HEK293 (cell line): ENCODE measurements around the gene VIPR2.

ENCODE experiments used
- CTCF ChIA-PET: fragments of 350-600 bp; formaldehyde crosslinking; extraction: SDS; loops from one replicate; lab custom pipeline; 2021; ENCODE audit warnings: antibody characterized with exemption; lab: Yijun Ruan, JAX
- POLR2A ChIA-PET: fragments of 300-600 bp; formaldehyde crosslinking; extraction: SDS; loops from one replicate; lab custom pipeline; 2020; ENCODE audit warnings: antibody characterized with exemption, inconsistent platforms; lab: Yijun Ruan, JAX
- H3K27ac ChIP-seq: fragments of 200-500 bp; sonication (Bioruptor generic); 2 replicates; pipeline ENCODE4 v1.5.1; 2014; ENCODE audit warnings: low read depth, low read length, control low read depth, inconsistent platforms; ENCODE audit errors: extremely low read depth
- H3K36me3 ChIP-seq, 2 experiments: fragments of 200-500 bp in 1 of 2; sonication (Bioruptor generic) in 1 of 2; 1 replicate in 1 of 2; 2 replicates in 1 of 2; pipeline ENCODE4 v1.5.1; 2014 to 2017; ENCODE audit warnings: inconsistent platforms in 2 of 2, low read length in 2 of 2; ENCODE audit not compliant: control insufficient read depth in 2 of 2, insufficient read depth in 1 of 2
- H3K4me1 ChIP-seq: fragments of 200-500 bp; sonication (Bioruptor generic); 2 replicates; pipeline ENCODE4 v1.5.1; 2014; ENCODE audit warnings: mild to moderate bottlenecking, low read length, inconsistent platforms; ENCODE audit not compliant: control insufficient read depth, insufficient read depth
- H3K4me3 ChIP-seq: 2 replicates; pipeline ENCODE4 v1.5.1; 2011; ENCODE audit warnings: low read depth, mild to moderate bottlenecking, control low read depth, low read length, moderate library complexity
- H3K9me3 ChIP-seq: fragments of 200-500 bp; sonication (Bioruptor generic); 2 replicates; pipeline ENCODE4 v1.5.1; 2014; ENCODE audit warnings: low read depth, low read length, inconsistent platforms; ENCODE audit not compliant: control insufficient read depth, insufficient read depth
- EGR2 ChIP-seq: fragments of 450-650 bp; formaldehyde crosslinking; IDR thresholded peaks from 2 replicates; pipeline ENCODE4 v1.5.1; 2016; ENCODE audit warnings: low read depth, missing biosample characterization, missing genetic modification characterization
- IKZF3 ChIP-seq: fragments of 450-650 bp; IDR thresholded peaks from 2 replicates; pipeline ENCODE4 v1.5.0; 2018; ENCODE audit warnings: missing biosample characterization, mild to moderate bottlenecking, missing genetic modification characterization, moderate library complexity
- SALL2 ChIP-seq: fragments of 450-650 bp; formaldehyde crosslinking; IDR thresholded peaks from 2 replicates; pipeline ENCODE4 v1.5.0; 2017; ENCODE audit warnings: missing biosample characterization, mild to moderate bottlenecking, missing genetic modification characterization, borderline replicate concordance
- ZNF146 ChIP-seq: fragments of 450-650 bp; formaldehyde crosslinking; IDR thresholded peaks from 2 replicates; pipeline ENCODE4 v1.5.1; 2016; ENCODE audit warnings: missing biosample characterization, missing genetic modification characterization
- ZNF214 ChIP-seq: fragments of 450-650 bp; formaldehyde crosslinking; IDR thresholded peaks from 2 replicates; pipeline ENCODE4 v1.5.1; 2017; ENCODE audit warnings: missing biosample characterization, mild to moderate bottlenecking, missing genetic modification characterization, borderline replicate concordance
- ZNF248 ChIP-seq: fragments of 450-650 bp; formaldehyde crosslinking; IDR thresholded peaks from 2 replicates; pipeline ENCODE4 v1.5.1; 2017; ENCODE audit warnings: missing biosample characterization, missing genetic modification characterization
- ZNF274 ChIP-seq, 2 experiments: fragments of 200-500 bp in 1 of 2; fragments of 450-650 bp in 1 of 2; sonication (Bioruptor generic) in 1 of 2; formaldehyde crosslinking in 1 of 2; IDR thresholded peaks; 2 replicates each; pipeline versions ENCODE4 v1.5.1 to v1.6.1; 2014 to 2016; ENCODE audit warnings: borderline replicate concordance in 1 of 2, inconsistent platforms in 1 of 2, low read length in 1 of 2, missing biosample characterization in 1 of 2, missing genetic modification characterization in 1 of 2
- ZNF302 ChIP-seq: fragments of 450-650 bp; formaldehyde crosslinking; IDR thresholded peaks from 2 replicates; pipeline ENCODE4 v1.5.1; 2016; ENCODE audit warnings: missing biosample characterization, missing genetic modification characterization, low read depth
- ZNF664 ChIP-seq: fragments of 450-650 bp; formaldehyde crosslinking; IDR thresholded peaks from 2 replicates; pipeline ENCODE4 v1.5.1; 2016; ENCODE audit warnings: missing biosample characterization, missing genetic modification characterization
- ZNF747 ChIP-seq: fragments of 450-650 bp; formaldehyde crosslinking; IDR thresholded peaks from 2 replicates; pipeline ENCODE4 v1.5.1; 2016; ENCODE audit warnings: missing biosample characterization, missing genetic modification characterization
- TF ChIP-seq, protein P1 (sequence below): fragments of 450-650 bp; formaldehyde crosslinking; IDR thresholded peaks from 2 replicates; pipeline ENCODE4 v1.5.1; 2016; ENCODE audit warnings: missing biosample characterization, missing genetic modification characterization
- TF ChIP-seq, protein P2 (sequence below): fragments of 450-650 bp; formaldehyde crosslinking; IDR thresholded peaks from 2 replicates; pipeline ENCODE4; 2016; ENCODE audit warnings: missing biosample characterization, missing genetic modification characterization
- TF ChIP-seq, protein P3 (sequence below): fragments of 450-650 bp; formaldehyde crosslinking; IDR thresholded peaks from 2 replicates; pipeline ENCODE4 v1.5.1; 2016; ENCODE audit warnings: missing biosample characterization, missing genetic modification characterization
- TF ChIP-seq, protein P4 (sequence below): fragments of 450-650 bp; formaldehyde crosslinking; IDR thresholded peaks from 2 replicates; pipeline ENCODE4 v1.5.1; 2016; ENCODE audit warnings: missing biosample characterization, missing genetic modification characterization
- TF ChIP-seq, protein P5 (sequence below): IDR thresholded peaks from 2 replicates; pipeline ENCODE4 v1.6.1; 2011; ENCODE audit warnings: mild to moderate bottlenecking, low read depth, low read length, borderline replicate concordance
- TF ChIP-seq, protein P6 (sequence below): fragments of 450-650 bp; formaldehyde crosslinking; IDR thresholded peaks from 2 replicates; pipeline ENCODE4 v1.5.1; 2017; ENCODE audit warnings: missing biosample characterization, missing genetic modification characterization

Gene VIPR2

DNA sequence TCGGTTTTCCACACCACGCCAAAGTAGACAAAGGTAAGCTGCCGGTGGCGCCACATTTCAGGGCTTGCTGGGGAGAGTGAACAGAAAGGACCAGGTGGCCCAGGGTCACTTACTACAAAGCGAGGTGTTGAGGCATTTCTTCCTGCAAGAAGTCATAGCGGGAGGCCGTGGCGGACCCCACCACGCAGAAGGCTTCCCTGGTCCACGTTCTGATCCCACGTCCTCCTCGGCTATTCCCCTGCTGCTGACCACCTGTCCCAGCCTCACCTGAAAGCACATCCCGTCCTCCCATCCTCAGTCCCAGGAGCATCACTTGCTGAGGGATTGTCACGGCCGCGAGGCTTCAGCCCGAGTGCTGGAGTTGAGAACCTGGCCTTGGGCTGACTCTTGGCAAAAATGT is 149.2 kb downstream of the VIPR2 start (continued):
- TF ChIP-seq ZNF302 (tag by site-specific recombination) (no peak), ZNF664 (tag by site-specific recombination) (no peak)
- TF ChIP-seq, protein P1, sequence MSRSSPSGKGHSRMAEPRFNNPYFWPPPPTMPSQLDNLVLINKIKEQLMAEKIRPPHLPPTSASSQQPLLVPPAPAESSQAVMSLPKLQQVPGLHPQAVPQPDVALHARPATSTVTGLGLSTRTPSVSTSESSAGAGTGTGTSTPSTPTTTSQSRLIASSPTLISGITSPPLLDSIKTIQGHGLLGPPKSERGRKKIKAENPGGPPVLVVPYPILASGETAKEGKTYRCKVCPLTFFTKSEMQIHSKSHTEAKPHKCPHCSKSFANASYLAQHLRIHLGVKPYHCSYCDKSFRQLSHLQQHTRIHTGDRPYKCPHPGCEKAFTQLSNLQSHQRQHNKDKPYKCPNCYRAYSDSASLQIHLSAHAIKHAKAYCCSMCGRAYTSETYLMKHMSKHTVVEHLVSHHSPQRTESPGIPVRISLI (tag by site-specific recombination), result no peak

DNA sequence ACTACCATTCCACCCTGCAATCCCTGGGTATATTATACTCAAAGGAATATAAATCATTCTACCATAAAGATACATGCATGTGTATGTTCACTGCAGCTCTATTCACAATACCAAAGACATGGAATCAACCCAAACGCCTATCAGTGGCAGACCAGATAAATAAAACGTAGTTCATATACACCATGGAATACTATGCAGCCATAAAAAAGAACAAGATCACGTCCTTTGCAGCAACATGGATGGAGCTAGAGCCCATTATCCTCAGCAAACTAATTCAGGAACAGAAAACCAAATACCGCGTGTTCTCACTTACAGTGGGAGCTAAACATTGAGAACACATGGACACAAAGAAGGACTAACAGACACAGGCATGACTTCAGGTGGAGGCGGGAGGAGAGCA is 150.0 kb downstream of the VIPR2 start:
- POLR2A ChIA-PET, result no interaction called here
- TF ChIP-seq, protein P2, sequence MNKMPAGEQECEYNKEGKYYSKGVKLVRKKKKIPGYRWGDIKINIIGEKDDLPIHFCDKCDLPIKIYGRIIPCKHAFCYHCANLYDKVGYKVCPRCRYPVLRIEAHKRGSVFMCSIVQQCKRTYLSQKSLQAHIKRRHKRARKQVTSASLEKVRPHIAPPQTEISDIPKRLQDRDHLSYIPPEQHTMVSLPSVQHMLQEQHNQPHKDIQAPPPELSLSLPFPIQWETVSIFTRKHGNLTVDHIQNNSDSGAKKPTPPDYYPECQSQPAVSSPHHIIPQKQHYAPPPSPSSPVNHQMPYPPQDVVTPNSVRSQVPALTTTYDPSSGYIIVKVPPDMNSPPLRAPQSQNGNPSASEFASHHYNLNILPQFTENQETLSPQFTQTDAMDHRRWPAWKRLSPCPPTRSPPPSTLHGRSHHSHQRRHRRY, result no peak
- TF ChIP-seq ZNF274 (IDR thresholded peaks at IDR 0.05; ENCODE audit: low read length), result no peak
- no peak for TF ChIP-seq ZNF274 (tag by site-specific recombination; IDR thresholded peaks at IDR 0.05; ENCODE audit: borderline replicate concordance)
- TF ChIP-seq ZNF747, result no peak
- TF ChIP-seq, protein P3, sequence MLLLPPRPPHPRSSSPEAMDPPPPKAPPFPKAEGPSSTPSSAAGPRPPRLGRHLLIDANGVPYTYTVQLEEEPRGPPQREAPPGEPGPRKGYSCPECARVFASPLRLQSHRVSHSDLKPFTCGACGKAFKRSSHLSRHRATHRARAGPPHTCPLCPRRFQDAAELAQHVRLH (tag by site-specific recombination), result 0 out of 2 replicates have a peak, but pooled peaks have one; percentile 41
- no peak for TF ChIP-seq SALL2 (tag by site-specific recombination)
- peak; percentile 94 for TF ChIP-seq ZNF146 (tag by site-specific recombination)
- no peak for TF ChIP-seq EGR2 (tag by site-specific recombination)
- TF ChIP-seq, protein P4, sequence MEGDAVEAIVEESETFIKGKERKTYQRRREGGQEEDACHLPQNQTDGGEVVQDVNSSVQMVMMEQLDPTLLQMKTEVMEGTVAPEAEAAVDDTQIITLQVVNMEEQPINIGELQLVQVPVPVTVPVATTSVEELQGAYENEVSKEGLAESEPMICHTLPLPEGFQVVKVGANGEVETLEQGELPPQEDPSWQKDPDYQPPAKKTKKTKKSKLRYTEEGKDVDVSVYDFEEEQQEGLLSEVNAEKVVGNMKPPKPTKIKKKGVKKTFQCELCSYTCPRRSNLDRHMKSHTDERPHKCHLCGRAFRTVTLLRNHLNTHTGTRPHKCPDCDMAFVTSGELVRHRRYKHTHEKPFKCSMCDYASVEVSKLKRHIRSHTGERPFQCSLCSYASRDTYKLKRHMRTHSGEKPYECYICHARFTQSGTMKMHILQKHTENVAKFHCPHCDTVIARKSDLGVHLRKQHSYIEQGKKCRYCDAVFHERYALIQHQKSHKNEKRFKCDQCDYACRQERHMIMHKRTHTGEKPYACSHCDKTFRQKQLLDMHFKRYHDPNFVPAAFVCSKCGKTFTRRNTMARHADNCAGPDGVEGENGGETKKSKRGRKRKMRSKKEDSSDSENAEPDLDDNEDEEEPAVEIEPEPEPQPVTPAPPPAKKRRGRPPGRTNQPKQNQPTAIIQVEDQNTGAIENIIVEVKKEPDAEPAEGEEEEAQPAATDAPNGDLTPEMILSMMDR (tag by site-specific recombination), result no peak
- TF ChIP-seq, protein P5, sequence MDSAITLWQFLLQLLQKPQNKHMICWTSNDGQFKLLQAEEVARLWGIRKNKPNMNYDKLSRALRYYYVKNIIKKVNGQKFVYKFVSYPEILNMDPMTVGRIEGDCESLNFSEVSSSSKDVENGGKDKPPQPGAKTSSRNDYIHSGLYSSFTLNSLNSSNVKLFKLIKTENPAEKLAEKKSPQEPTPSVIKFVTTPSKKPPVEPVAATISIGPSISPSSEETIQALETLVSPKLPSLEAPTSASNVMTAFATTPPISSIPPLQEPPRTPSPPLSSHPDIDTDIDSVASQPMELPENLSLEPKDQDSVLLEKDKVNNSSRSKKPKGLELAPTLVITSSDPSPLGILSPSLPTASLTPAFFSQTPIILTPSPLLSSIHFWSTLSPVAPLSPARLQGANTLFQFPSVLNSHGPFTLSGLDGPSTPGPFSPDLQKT, result no peak
- TF ChIP-seq, protein P6, sequence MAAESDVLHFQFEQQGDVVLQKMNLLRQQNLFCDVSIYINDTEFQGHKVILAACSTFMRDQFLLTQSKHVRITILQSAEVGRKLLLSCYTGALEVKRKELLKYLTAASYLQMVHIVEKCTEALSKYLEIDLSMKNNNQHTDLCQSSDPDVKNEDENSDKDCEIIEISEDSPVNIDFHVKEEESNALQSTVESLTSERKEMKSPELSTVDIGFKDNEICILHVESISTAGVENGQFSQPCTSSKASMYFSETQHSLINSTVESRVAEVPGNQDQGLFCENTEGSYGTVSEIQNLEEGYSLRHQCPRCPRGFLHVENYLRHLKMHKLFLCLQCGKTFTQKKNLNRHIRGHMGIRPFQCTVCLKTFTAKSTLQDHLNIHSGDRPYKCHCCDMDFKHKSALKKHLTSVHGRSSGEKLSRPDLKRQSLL (tag by site-specific recombination), result no peak
- Histone ChIP-seq H3K4me3 (no peak overlapping the region), H3K27ac (no peak overlapping the region), H3K4me1 (no peaks in the 10 kb centered on the region), H3K9me3 (no peaks in the 10 kb centered on the region), H3K36me3 (no peaks in the 10 kb centered on the region)
- CTCF ChIA-PET, result interaction anchor here (0.7 kb wide), 1 partner anchor 206 kb away, joined by 3 read pairs; no protein-coding TSS in a partner anchor

DNA sequence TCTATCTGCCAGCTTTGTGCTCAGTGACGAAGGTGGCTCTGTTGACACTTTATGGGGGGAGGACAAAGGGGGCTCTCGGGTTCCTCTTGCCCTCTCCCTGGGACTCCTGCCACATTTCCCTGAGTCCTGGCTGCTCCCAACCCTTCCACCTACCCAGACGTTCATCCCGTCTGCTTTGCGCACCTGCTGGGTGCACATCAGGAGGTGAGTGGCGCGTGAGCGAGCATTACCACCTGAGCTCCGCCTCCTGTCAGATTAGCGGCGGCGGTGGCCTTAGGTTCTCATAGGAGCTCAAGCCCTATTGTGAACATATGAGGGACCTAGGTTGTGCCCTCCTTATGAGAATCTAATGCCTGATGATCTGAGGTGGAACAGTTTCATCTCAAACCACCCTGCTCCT is 151.1 kb downstream of the VIPR2 start:
- Histone ChIP-seq H3K4me1 (no peaks in the 10 kb centered on the region), H3K9me3 (no peaks in the 10 kb centered on the region), H3K27ac (no peak overlapping the region), H3K36me3 (no peaks in the 10 kb centered on the region), H3K4me3 (no peak overlapping the region)
- TF ChIP-seq IKZF3 (tag by site-specific recombination) (no peak), ZNF248 (tag by site-specific recombination) (no peak), ZNF214 (tag by site-specific recombination) (no peak)
- POLR2A ChIA-PET, result no interaction called here
- CTCF ChIA-PET, result interaction anchor here (2.9 kb wide), 1 partner anchor 16 kb away, joined by 12 read pairs; no protein-coding TSS in a partner anchor
